GM20431 (cell line): ENCODE data around the gene FAM117B.
"Not testable (repeated sequence)": the region's sequence is repeated elsewhere in the genome, so short reads cannot be mapped to it uniquely, and the experiment has no call there.

Experiments used
- in situ Hi-C: fragments of 300-500 bp; cut with MseI, MboI; formaldehyde crosslinking; loops from one replicate; pipeline ENCODE4 v1.15.0; 2020; ENCODE audit warnings: low sequenced_read_pairs; ENCODE audit not compliant: unreplicated experiment

FAM117B gene

GRCh38 chr2:202786842-202787241 is 152.1 kb downstream of the FAM117B start:
- in situ Hi-C loops = no loop called here

- in situ Hi-C loops = no loop called here
Observed at GRCh38 chr2:202790676-202791075, 155.9 kb downstream of the FAM117B start.

- in situ Hi-C loops = no loop called here
Observed at GRCh38 chr2:202797944-202798343, 163.2 kb downstream of the FAM117B start.

- in situ Hi-C loops = not testable (repeated sequence)
Observed at GRCh38 chr2:202805911-202806310, 171.1 kb downstream of the FAM117B start.

- in situ Hi-C loops = not testable (repeated sequence)
Observed at GRCh38 chr2:202807431-202808138, 172.8 kb downstream of the FAM117B start.

GRCh38 chr2:202808754-202809153 is 174.0 kb downstream of the FAM117B start:
- in situ Hi-C loops = no loop called here

GRCh38 chr2:202813387-202813786 is 178.6 kb downstream of the FAM117B start:
- in situ Hi-C loops = no loop called here

GRCh38 chr2:202814226-202814625 is 179.5 kb downstream of the FAM117B start:
- in situ Hi-C loops = no loop called here

GRCh38 chr2:202815548-202816360 is 181.0 kb downstream of the FAM117B start:
- in situ Hi-C loops = no loop called here

GRCh38 chr2:202817771-202818170 is 183.0 kb downstream of the FAM117B start:
- in situ Hi-C loops = no loop called here

- in situ Hi-C loops = no loop called here
Observed at GRCh38 chr2:202818321-202818720, 183.6 kb downstream of the FAM117B start.
